GM12878 (cell line): ENCODE measurements around the gene METTL15.
"Not testable (repeated sequence)": the region's sequence is repeated elsewhere in the genome, so short reads cannot be mapped to it uniquely, and the experiment has no call there.

Experiments used
- CEBPB ChIP-seq, 2 experiments: fragments of 150-350 bp in 1 of 2; IDR thresholded peaks; 2 replicates each; pipeline ENCODE4 v1.6.1; 2012 to 2014; ENCODE audit warnings: low read depth in 2 of 2, low read length in 2 of 2, borderline replicate concordance in 1 of 2, inconsistent platforms in 1 of 2
- ELK1 ChIP-seq: IDR thresholded peaks from 2 replicates; pipeline ENCODE4 v1.6.1; 2012; ENCODE audit warnings: low read depth, low read length, improper control_type of control experiment
- ESRRA ChIP-seq: IDR thresholded peaks from 2 replicates; pipeline ENCODE4 v1.6.1; 2012; ENCODE audit warnings: mild to moderate bottlenecking, low read length, improper control_type of control experiment
- GATAD2B ChIP-seq: fragments of 450-650 bp; conservative IDR thresholded peaks from 2 replicates; pipeline ENCODE4 v1.6.1; 2017; ENCODE audit warnings: low read depth, mild to moderate bottlenecking, moderate library complexity
- HDAC2 ChIP-seq: fragments of 200-600 bp; sonication (generic); IDR thresholded peaks from 2 replicates; pipeline ENCODE4 v1.6.1; 2017
- MYC ChIP-seq: IDR thresholded peaks from 2 replicates; pipeline ENCODE4 v1.6.1; 2011; ENCODE audit warnings: mild to moderate bottlenecking, low read length, moderate library complexity, inconsistent platforms; ENCODE audit not compliant: insufficient read depth, insufficient replicate concordance, insufficient read length, severe bottlenecking
- RFX5 ChIP-seq: IDR thresholded peaks from 2 replicates; pipeline ENCODE4 v1.6.1; 2011; ENCODE audit warnings: low read depth, low read length, improper control_type of control experiment
- TCF3 ChIP-seq: IDR thresholded peaks from 2 replicates; pipeline ENCODE4 v1.6.1; 2012; ENCODE audit warnings: low read depth, mild to moderate bottlenecking, low read length, borderline replicate concordance; ENCODE audit not compliant: insufficient read depth
- TF ChIP-seq, protein P1 (sequence below), 3 experiments: IDR thresholded peaks in 2 of 3; conservative IDR thresholded peaks in 1 of 3; 2 replicates each; pipeline ENCODE4 v1.5.1; 2011; ENCODE audit warnings: low read depth in 3 of 3, low read length in 3 of 3, mild to moderate bottlenecking in 3 of 3, control low read depth in 2 of 3, moderate library complexity in 2 of 3, inconsistent platforms in 1 of 3, mixed read lengths in 1 of 3; ENCODE audit not compliant: control insufficient read depth in 2 of 3, insufficient read depth in 1 of 3; ENCODE audit errors: extremely low read depth in 1 of 3
- TF ChIP-seq, protein P2 (sequence below): IDR thresholded peaks from 2 replicates; pipeline ENCODE4 v1.6.1; 2011; ENCODE audit warnings: borderline replicate concordance, low read depth, mild to moderate bottlenecking, moderate library complexity, mixed read lengths, low read length; ENCODE audit not compliant: insufficient read depth; ENCODE audit errors: extremely low read length

DNA sequence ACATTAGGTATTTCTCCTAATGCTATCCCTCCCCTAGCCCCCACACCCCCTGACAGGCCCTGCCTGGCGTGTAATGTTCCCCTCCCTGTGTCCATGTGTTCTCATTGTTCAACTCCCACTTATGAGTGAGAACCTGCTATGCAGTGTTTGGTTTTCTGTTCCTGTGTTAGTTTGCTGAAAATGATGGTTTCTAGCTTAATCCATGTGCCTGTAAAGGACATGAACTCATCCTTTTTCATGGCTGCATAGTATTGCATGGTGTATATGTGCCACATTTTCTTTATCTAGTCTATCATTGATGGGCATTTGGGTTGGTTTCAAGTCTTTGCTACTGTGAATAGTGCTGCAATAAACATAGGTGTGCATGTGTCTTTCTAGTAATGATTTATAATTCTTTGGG lies 21.0 kb upstream of the METTL15 start:
- TF ChIP-seq CEBPB (IDR thresholded peaks at IDR 0.05; ENCODE audit: borderline replicate concordance in 1 of 2, low read depth in 2 of 2, low read length in 2 of 2); GATAD2B; RFX5; ESRRA; HDAC2; ELK1; TCF3; MYC: not testable (repeated sequence)
- TF ChIP-seq, protein P1, sequence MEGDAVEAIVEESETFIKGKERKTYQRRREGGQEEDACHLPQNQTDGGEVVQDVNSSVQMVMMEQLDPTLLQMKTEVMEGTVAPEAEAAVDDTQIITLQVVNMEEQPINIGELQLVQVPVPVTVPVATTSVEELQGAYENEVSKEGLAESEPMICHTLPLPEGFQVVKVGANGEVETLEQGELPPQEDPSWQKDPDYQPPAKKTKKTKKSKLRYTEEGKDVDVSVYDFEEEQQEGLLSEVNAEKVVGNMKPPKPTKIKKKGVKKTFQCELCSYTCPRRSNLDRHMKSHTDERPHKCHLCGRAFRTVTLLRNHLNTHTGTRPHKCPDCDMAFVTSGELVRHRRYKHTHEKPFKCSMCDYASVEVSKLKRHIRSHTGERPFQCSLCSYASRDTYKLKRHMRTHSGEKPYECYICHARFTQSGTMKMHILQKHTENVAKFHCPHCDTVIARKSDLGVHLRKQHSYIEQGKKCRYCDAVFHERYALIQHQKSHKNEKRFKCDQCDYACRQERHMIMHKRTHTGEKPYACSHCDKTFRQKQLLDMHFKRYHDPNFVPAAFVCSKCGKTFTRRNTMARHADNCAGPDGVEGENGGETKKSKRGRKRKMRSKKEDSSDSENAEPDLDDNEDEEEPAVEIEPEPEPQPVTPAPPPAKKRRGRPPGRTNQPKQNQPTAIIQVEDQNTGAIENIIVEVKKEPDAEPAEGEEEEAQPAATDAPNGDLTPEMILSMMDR (IDR thresholded peaks at IDR 0.05 in 2 of 3, conservative IDR thresholded peaks at IDR 0.05 in 1 of 3; ENCODE audit: control insufficient read depth in 2 of 3, extremely low read depth in 1 of 3, insufficient read depth in 1 of 3, low read depth in 3 of 3, low read length in 3 of 3) = not testable (repeated sequence)
- TF ChIP-seq, protein P2, sequence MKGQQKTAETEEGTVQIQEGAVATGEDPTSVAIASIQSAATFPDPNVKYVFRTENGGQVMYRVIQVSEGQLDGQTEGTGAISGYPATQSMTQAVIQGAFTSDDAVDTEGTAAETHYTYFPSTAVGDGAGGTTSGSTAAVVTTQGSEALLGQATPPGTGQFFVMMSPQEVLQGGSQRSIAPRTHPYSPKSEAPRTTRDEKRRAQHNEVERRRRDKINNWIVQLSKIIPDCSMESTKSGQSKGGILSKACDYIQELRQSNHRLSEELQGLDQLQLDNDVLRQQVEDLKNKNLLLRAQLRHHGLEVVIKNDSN = not testable (repeated sequence)
